GM23338 (cell line): Measurements from ENCODE around the gene GRIFIN. TPM values are rescaled to one million over a fixed set of nuclear protein-coding genes. Genes with fewer than 3 reads are reported as not detected.

Experiments used
- ATAC-seq: fragments of 200-7000 bp; cut with Tn5 transposase; 3 replicates; pipeline ENCODE4 v1.9.1; 2020
- DNase-seq: peaks from one replicate; pipeline ENCODE4 v3.0.0-alpha.2; 2015; ENCODE audit warnings: low spot score
- H2AFZ ChIP-seq: fragments of 200-600 bp; sonication (generic); 2 replicates; pipeline ENCODE4 v1.8.0; 2016; ENCODE audit warnings: antibody characterized with exemption, mild to moderate bottlenecking, moderate library complexity
- H3F3A ChIP-seq: fragments of 200-600 bp; sonication (generic); replicated peaks from 2 replicates; pipeline ENCODE4 v1.8.0; 2017; ENCODE audit warnings: antibody characterized with exemption, mixed run types, low read depth
- H3K27ac ChIP-seq: fragments of 200-600 bp; sonication (generic); 2 replicates; pipeline ENCODE4 v1.6.1; 2016; ENCODE audit warnings: low read depth
- H3K27me3 ChIP-seq: fragments of 200-600 bp; sonication (generic); 2 replicates; pipeline ENCODE4 v1.8.0; 2016; ENCODE audit warnings: mild to moderate bottlenecking, mixed run types, moderate library complexity; ENCODE audit not compliant: insufficient read depth
- H3K36me3 ChIP-seq: fragments of 200-600 bp; sonication (generic); 2 replicates; pipeline ENCODE4 v1.8.0; 2016; ENCODE audit warnings: mild to moderate bottlenecking; ENCODE audit not compliant: insufficient read depth
- H3K4me1 ChIP-seq: fragments of 200-600 bp; sonication (generic); 2 replicates; pipeline ENCODE4 v1.8.0; 2016; ENCODE audit warnings: mild to moderate bottlenecking, moderate library complexity; ENCODE audit not compliant: insufficient read depth
- H3K4me2 ChIP-seq: fragments of 200-600 bp; sonication (generic); 2 replicates; pipeline ENCODE4 v1.7.1; 2017; ENCODE audit warnings: mixed run types
- H3K4me3 ChIP-seq: fragments of 200-600 bp; sonication (generic); 2 replicates; pipeline ENCODE4 v1.6.1; 2016; ENCODE audit warnings: mixed run types
- H3K79me2 ChIP-seq: fragments of 200-600 bp; sonication (generic); replicated peaks from 2 replicates; pipeline ENCODE4 v1.8.0; 2017; ENCODE audit warnings: mild to moderate bottlenecking; ENCODE audit not compliant: insufficient read depth
- H3K9me2 ChIP-seq: fragments of 200-600 bp; sonication (generic); 2 replicates; pipeline ENCODE4 v1.8.0; 2017; ENCODE audit not compliant: insufficient read depth
- H4K20me1 ChIP-seq: fragments of 200-600 bp; sonication (generic); replicated peaks from 2 replicates; pipeline ENCODE4 v1.8.0; 2017; ENCODE audit warnings: mild to moderate bottlenecking; ENCODE audit not compliant: insufficient read depth
- H3K27ac Mint-ChIP-seq: 2 replicates; pipeline ENCODE4 v1.8.0; 2020; ENCODE audit warnings: inconsistent platforms, mild to moderate bottlenecking, moderate library complexity, mixed read lengths
- H3K27me3 Mint-ChIP-seq: 3 replicates; pipeline ENCODE4 v1.8.0; 2022; ENCODE audit warnings: low read depth, mild to moderate bottlenecking, moderate library complexity, mixed read lengths, inconsistent platforms; ENCODE audit not compliant: insufficient read depth, poor library complexity
- H3K36me3 Mint-ChIP-seq: 3 replicates; pipeline ENCODE4 v1.8.0; 2021; ENCODE audit warnings: low read depth, mild to moderate bottlenecking, inconsistent platforms, moderate library complexity, mixed read lengths
- H3K4me1 Mint-ChIP-seq: 3 replicates; pipeline ENCODE4 v1.8.0; 2020; ENCODE audit warnings: mild to moderate bottlenecking, inconsistent platforms, mixed read lengths
- H3K4me3 Mint-ChIP-seq: 3 replicates; pipeline ENCODE4 v1.8.0; 2021; ENCODE audit warnings: moderate library complexity, mild to moderate bottlenecking, inconsistent platforms, mixed read lengths
- H3K9me3 Mint-ChIP-seq: 3 replicates; pipeline ENCODE4 v1.8.0; 2020; ENCODE audit warnings: moderate library complexity, mild to moderate bottlenecking, inconsistent platforms, mixed read lengths
- CREB1 ChIP-seq: fragments of 250-450 bp; sonication (Bioruptor Pico); IDR thresholded peaks from 2 replicates; pipeline ENCODE4 v1.5.0; 2020; ENCODE audit warnings: low read depth, mild to moderate bottlenecking, moderate library complexity
- EZH2 ChIP-seq: fragments of 200-600 bp; sonication (generic); IDR thresholded peaks from one replicate; pipeline ENCODE4 v1.8.0; 2017; ENCODE audit warnings: antibody characterized with exemption, mild to moderate bottlenecking, low read depth; ENCODE audit not compliant: unreplicated experiment
- EZH2phosphoT487 ChIP-seq: fragments of 200-600 bp; sonication (generic); IDR thresholded peaks from one replicate; pipeline ENCODE4 v1.8.1; 2018; ENCODE audit warnings: antibody characterized with exemption; ENCODE audit not compliant: unreplicated experiment
- JUNB ChIP-seq: IDR thresholded peaks from one replicate; pipeline ENCODE4 v1.6.1; 2016; ENCODE audit warnings: antibody characterized with exemption; ENCODE audit not compliant: unreplicated experiment
- NANOG ChIP-seq: IDR thresholded peaks from 2 replicates; pipeline ENCODE4 v1.6.1; 2016; ENCODE audit warnings: antibody characterized with exemption, borderline replicate concordance
- POLR2AphosphoS5 ChIP-seq: IDR thresholded peaks from 2 replicates; pipeline ENCODE4 v1.6.1; 2016; ENCODE audit warnings: antibody characterized with exemption, low read depth
- ZNF114 ChIP-seq: fragments of 250-450 bp; sonication (Bioruptor Pico); IDR thresholded peaks from 2 replicates; pipeline ENCODE4 v1.5.0; 2020; ENCODE audit warnings: mild to moderate bottlenecking, moderate library complexity
- ZNF331 ChIP-seq: fragments of 250-450 bp; sonication (Bioruptor Pico); IDR thresholded peaks from 2 replicates; pipeline ENCODE4 v1.5.0; 2020; ENCODE audit warnings: low read depth, mild to moderate bottlenecking, moderate library complexity
- polyA plus RNA-seq: library from polyadenylated mRNA; unstranded; fragments of >200 nt; fragmentation: Nextera tagmentation; extraction: Ambion mirVana; gene quantifications from 2 replicates; pipeline ENCODE4 v1.2.1, GENCODE V29; 2016
- total RNA-seq: library from RNA; depleted of rRNA; stranded (reverse); fragments of >200 nt; shearing (Covaris generic); gene quantifications from 2 replicates; pipeline ENCODE4 v1.2.3, GENCODE V29; 2014
- TF ChIP-seq, protein P1 (sequence below): fragments of 250-450 bp; sonication (Bioruptor Pico); IDR thresholded peaks from 2 replicates; pipeline ENCODE4 v1.5.0; 2020; ENCODE audit warnings: mild to moderate bottlenecking, moderate library complexity
- TF ChIP-seq, protein P2 (sequence below): IDR thresholded peaks from one replicate; pipeline ENCODE4 v1.6.1; 2018; ENCODE audit warnings: antibody characterized with exemption; ENCODE audit not compliant: unreplicated experiment

Gene GRIFIN
- total and polyA plus RNA-seq, 2 experiments from 2014 or later, result not detected

DNA sequence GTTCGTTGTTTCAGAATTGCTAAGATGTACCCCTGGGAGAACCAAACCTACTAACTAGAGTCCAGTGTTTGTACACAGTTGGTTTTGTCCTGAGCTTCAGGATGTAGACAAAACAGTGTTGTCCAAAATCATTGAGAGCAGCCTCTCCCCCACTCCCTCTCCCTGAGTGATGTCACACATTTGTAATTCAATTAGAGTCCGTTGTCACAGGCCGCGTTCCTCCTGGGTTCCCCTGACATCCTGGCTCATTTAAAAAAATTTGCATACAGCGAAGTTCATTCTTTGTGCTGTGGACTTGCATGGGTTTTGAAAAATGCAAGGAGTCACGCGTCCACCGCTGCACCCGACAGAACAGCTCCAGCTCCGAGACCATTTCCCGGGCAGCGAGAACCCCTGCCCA, 10.3 kb downstream of the GRIFIN start (continued):
- TF ChIP-seq, protein P1, sequence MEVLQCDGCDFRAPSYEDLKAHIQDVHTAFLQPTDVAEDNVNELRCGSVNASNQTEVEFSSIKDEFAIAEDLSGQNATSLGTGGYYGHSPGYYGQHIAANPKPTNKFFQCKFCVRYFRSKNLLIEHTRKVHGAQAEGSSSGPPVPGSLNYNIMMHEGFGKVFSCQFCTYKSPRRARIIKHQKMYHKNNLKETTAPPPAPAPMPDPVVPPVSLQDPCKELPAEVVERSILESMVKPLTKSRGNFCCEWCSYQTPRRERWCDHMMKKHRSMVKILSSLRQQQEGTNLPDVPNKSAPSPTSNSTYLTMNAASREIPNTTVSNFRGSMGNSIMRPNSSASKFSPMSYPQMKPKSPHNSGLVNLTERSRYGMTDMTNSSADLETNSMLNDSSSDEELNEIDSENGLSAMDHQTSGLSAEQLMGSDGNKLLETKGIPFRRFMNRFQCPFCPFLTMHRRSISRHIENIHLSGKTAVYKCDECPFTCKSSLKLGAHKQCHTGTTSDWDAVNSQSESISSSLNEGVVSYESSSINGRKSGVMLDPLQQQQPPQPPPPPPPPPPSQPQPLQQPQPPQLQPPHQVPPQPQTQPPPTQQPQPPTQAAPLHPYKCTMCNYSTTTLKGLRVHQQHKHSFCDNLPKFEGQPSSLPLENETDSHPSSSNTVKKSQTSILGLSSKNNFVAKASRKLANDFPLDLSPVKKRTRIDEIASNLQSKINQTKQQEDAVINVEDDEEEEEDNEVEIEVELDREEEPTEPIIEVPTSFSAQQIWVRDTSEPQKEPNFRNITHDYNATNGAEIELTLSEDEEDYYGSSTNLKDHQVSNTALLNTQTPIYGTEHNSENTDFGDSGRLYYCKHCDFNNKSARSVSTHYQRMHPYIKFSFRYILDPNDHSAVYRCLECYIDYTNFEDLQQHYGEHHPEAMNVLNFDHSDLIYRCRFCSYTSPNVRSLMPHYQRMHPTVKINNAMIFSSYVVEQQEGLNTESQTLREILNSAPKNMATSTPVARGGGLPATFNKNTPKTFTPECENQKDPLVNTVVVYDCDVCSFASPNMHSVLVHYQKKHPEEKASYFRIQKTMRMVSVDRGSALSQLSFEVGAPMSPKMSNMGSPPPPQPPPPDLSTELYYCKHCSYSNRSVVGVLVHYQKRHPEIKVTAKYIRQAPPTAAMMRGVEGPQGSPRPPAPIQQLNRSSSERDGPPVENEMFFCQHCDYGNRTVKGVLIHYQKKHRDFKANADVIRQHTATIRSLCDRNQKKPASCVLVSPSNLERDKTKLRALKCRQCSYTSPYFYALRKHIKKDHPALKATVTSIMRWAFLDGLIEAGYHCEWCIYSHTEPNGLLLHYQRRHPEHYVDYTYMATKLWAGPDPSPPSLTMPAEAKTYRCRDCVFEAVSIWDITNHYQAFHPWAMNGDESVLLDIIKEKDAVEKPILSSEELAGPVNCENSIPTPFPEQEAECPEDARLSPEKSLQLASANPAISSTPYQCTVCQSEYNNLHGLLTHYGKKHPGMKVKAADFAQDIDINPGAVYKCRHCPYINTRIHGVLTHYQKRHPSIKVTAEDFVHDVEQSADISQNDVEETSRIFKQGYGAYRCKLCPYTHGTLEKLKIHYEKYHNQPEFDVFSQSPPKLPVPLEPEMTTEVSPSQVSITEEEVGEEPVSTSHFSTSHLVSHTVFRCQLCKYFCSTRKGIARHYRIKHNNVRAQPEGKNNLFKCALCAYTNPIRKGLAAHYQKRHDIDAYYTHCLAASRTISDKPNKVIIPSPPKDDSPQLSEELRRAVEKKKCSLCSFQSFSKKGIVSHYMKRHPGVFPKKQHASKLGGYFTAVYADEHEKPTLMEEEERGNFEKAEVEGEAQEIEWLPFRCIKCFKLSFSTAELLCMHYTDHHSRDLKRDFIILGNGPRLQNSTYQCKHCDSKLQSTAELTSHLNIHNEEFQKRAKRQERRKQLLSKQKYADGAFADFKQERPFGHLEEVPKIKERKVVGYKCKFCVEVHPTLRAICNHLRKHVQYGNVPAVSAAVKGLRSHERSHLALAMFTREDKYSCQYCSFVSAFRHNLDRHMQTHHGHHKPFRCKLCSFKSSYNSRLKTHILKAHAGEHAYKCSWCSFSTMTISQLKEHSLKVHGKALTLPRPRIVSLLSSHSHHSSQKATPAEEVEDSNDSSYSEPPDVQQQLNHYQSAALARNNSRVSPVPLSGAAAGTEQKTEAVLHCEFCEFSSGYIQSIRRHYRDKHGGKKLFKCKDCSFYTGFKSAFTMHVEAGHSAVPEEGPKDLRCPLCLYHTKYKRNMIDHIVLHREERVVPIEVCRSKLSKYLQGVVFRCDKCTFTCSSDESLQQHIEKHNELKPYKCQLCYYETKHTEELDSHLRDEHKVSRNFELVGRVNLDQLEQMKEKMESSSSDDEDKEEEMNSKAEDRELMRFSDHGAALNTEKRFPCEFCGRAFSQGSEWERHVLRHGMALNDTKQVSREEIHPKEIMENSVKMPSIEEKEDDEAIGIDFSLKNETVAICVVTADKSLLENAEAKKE (CRISPR knock-in tag), result no peak
- no peak for TF ChIP-seq ZNF114 (CRISPR knock-in tag)
- TF ChIP-seq EZH2phosphoT487, result no peak
- TF ChIP-seq JUNB, result no peak
- no peak for TF ChIP-seq ZNF331 (CRISPR knock-in tag)
- TF ChIP-seq POLR2AphosphoS5, result no peak

DNA sequence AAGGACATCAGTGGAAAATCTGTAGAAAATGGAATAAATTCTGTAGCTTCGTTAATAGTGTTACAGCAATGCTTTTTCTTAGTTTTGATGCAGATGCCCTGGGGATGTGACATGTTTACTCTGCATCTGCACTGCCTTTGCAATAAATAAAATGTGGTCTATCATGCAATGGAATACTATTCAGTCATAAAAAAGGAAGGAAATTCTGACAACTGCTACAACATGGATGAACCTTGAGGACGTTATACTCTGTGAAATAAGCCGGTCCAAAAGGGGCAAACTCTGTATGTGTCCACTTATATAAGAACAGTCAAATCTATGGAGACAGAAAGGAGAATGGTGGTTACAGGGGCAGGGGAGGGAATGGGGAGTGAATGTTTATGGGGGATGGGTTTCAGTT, 13.5 kb downstream of the GRIFIN start:
- H4K20me1 ChIP-seq, result no peaks in the 10 kb centered on the region
- no peak overlapping the region for H3K27ac ChIP-seq
- Mint-ChIP-seq H3K27ac (no peak overlapping the region), H3K4me1 (peaks cover 11% of the 10 kb centered on the region), H3K4me3 (no peak overlapping the region), H3K27me3 (peaks cover 5% of the 10 kb centered on the region), H3K9me3 (peaks cover 11% of the 10 kb centered on the region), H3K36me3 (peaks cover 2% of the 10 kb centered on the region; the same call in 1 of the 3 replicates)
- peaks cover 2% of the 10 kb centered on the region; the same call in 1 of the 2 replicates for H3F3A ChIP-seq
- no peak for DNase-seq
- 0 out of 2 replicates have a peak, but pooled peaks cover 5% of the 10 kb centered on the region for H3K4me1 ChIP-seq
- no peak for ATAC-seq
- H3K4me2 ChIP-seq, result no peak overlapping the region
- no peak overlapping the region for H3K4me3 ChIP-seq
- H3K79me2 ChIP-seq, result no peaks in the 10 kb centered on the region
- H3K27me3 ChIP-seq, result no peaks in the 10 kb centered on the region
- no peaks in the 10 kb centered on the region for H3K9me2 ChIP-seq
- H3K36me3 ChIP-seq, result no peaks in the 10 kb centered on the region
- H2AFZ ChIP-seq, result no peak overlapping the region
- TF ChIP-seq NANOG, result no peak
- TF ChIP-seq, protein P2, sequence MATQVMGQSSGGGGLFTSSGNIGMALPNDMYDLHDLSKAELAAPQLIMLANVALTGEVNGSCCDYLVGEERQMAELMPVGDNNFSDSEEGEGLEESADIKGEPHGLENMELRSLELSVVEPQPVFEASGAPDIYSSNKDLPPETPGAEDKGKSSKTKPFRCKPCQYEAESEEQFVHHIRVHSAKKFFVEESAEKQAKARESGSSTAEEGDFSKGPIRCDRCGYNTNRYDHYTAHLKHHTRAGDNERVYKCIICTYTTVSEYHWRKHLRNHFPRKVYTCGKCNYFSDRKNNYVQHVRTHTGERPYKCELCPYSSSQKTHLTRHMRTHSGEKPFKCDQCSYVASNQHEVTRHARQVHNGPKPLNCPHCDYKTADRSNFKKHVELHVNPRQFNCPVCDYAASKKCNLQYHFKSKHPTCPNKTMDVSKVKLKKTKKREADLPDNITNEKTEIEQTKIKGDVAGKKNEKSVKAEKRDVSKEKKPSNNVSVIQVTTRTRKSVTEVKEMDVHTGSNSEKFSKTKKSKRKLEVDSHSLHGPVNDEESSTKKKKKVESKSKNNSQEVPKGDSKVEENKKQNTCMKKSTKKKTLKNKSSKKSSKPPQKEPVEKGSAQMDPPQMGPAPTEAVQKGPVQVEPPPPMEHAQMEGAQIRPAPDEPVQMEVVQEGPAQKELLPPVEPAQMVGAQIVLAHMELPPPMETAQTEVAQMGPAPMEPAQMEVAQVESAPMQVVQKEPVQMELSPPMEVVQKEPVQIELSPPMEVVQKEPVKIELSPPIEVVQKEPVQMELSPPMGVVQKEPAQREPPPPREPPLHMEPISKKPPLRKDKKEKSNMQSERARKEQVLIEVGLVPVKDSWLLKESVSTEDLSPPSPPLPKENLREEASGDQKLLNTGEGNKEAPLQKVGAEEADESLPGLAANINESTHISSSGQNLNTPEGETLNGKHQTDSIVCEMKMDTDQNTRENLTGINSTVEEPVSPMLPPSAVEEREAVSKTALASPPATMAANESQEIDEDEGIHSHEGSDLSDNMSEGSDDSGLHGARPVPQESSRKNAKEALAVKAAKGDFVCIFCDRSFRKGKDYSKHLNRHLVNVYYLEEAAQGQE, result no peak
- TF ChIP-seq CREB1, result no peak
- TF ChIP-seq EZH2, result no peak
- TF ChIP-seq ZNF331 (CRISPR knock-in tag), result no peak
